Measurements from ENCODE around the gene SULT1C3.

DNA sequence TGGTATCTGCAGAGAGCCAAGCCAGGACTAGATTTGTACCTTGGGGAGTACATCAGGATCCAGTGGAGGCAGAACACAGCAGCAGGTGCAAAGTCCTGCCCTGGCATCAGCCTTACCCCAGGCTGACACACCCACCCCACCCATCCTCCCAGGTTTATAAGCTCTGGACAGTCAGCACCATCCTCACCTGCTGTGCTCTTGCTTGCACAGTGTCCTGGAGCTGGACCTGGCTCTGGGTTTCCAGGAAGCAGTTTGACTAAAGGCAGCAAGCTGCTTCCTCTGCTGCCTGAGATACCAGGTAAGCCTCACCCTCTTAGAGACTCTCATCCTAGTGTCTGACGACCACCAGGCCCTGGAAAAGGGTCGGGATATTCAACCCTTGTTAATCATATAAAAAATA, at the start of gene SULT1C3:
- TF ChIP-seq CTCF (IDR thresholded peaks at IDR 0.05; ENCODE audit: insufficient read depth, low read length) (no peak), POLR2AphosphoS5 (IDR thresholded peaks at IDR 0.05; ENCODE audit: low read depth) (no peak), GABPA (IDR thresholded peaks at IDR 0.05; ENCODE audit: low read depth) (no peak)
